Chondrocyte (in vitro differentiated cells): Measurements from ENCODE around the gene TM9SF2. TPM values are rescaled to one million over a fixed set of nuclear protein-coding genes. Genes with fewer than 3 reads are reported as not detected.
"Not testable (repeated sequence)": the region's sequence is repeated elsewhere in the genome, so short reads cannot be mapped to it uniquely, and the experiment has no call there.

ENCODE experiments used
- DNase-seq: peaks from one replicate; pipeline ENCODE4 v3.0.0; 2021; ENCODE audit warnings: mixed read lengths, low spot score
- H3K27ac Mint-ChIP-seq: one replicate; pipeline ENCODE4 v1.8.0; 2021; ENCODE audit warnings: mild to moderate bottlenecking, moderate library complexity, mixed read lengths; ENCODE audit not compliant: unreplicated experiment
- H3K27me3 Mint-ChIP-seq: 2 replicates; pipeline ENCODE4 v1.8.0; 2021; ENCODE audit warnings: low read depth, mixed read lengths
- H3K36me3 Mint-ChIP-seq: 2 replicates; pipeline ENCODE4 v1.8.0; 2021; ENCODE audit warnings: low read depth, mixed read lengths
- H3K4me1 Mint-ChIP-seq: 2 replicates; pipeline ENCODE4 v1.8.0; 2021; ENCODE audit warnings: low read depth, mild to moderate bottlenecking, mixed read lengths
- H3K4me3 Mint-ChIP-seq: one replicate; pipeline ENCODE4 v1.8.0; 2021; ENCODE audit warnings: mild to moderate bottlenecking, moderate library complexity, mixed read lengths; ENCODE audit not compliant: unreplicated experiment
- H3K9me3 Mint-ChIP-seq: 2 replicates; pipeline ENCODE4 v1.8.0; 2021; ENCODE audit warnings: low read depth, mixed read lengths
- total RNA-seq: library from RNA; stranded (reverse); gene quantifications from 3 replicates; pipeline ENCODE4 v1.2.1, GENCODE V29; 2021
- TF ChIP-seq, protein P1 (sequence below): fragments of 200-600 bp; sonication (generic); IDR thresholded peaks from 2 replicates; pipeline ENCODE4 v1.5.0; 2021; ENCODE audit warnings: antibody characterized with exemption, mild to moderate bottlenecking, moderate library complexity

The TM9SF2 gene
- total RNA-seq, 1 donor from 2014 or later: 125 TPM

GRCh38 chr13:99481366-99481765 lies 19.9 kb upstream of the TM9SF2 start:
- Mint-ChIP-seq H3K9me3 (peaks cover 3% of the 10 kb centered on the region), H3K4me3 (no peak overlapping the region), H3K4me1 (peaks cover 8% of the 10 kb centered on the region), H3K27ac (no peak overlapping the region), H3K36me3 (no peaks in the 10 kb centered on the region), H3K27me3 (peaks cover 7% of the 10 kb centered on the region)
- no peak for DNase-seq
- TF ChIP-seq, protein P1, sequence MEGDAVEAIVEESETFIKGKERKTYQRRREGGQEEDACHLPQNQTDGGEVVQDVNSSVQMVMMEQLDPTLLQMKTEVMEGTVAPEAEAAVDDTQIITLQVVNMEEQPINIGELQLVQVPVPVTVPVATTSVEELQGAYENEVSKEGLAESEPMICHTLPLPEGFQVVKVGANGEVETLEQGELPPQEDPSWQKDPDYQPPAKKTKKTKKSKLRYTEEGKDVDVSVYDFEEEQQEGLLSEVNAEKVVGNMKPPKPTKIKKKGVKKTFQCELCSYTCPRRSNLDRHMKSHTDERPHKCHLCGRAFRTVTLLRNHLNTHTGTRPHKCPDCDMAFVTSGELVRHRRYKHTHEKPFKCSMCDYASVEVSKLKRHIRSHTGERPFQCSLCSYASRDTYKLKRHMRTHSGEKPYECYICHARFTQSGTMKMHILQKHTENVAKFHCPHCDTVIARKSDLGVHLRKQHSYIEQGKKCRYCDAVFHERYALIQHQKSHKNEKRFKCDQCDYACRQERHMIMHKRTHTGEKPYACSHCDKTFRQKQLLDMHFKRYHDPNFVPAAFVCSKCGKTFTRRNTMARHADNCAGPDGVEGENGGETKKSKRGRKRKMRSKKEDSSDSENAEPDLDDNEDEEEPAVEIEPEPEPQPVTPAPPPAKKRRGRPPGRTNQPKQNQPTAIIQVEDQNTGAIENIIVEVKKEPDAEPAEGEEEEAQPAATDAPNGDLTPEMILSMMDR: no peak

GRCh38 chr13:99484473-99484872 lies 16.8 kb upstream of the TM9SF2 start:
- peaks cover 7% of the 10 kb centered on the region for H3K9me3 Mint-ChIP-seq
- peaks cover 7% of the 10 kb centered on the region for H3K27me3 Mint-ChIP-seq
- TF ChIP-seq, protein P1: no peak
- H3K4me1 Mint-ChIP-seq: peaks cover 8% of the 10 kb centered on the region
- no peak overlapping the region for H3K4me3 Mint-ChIP-seq
- H3K36me3 Mint-ChIP-seq: peaks cover 3% of the 10 kb centered on the region
- no peak overlapping the region for H3K27ac Mint-ChIP-seq
- DNase-seq: no peak

GRCh38 chr13:99486996-99487395 lies 14.3 kb upstream of the TM9SF2 start:
- no peak overlapping the region for H3K27ac Mint-ChIP-seq
- peaks cover 3% of the 10 kb centered on the region for H3K36me3 Mint-ChIP-seq
- no peak for DNase-seq
- TF ChIP-seq, protein P1: no peak
- H3K4me1 Mint-ChIP-seq: no peaks in the 10 kb centered on the region
- H3K27me3 Mint-ChIP-seq: peaks cover 7% of the 10 kb centered on the region
- peaks cover 7% of the 10 kb centered on the region for H3K9me3 Mint-ChIP-seq
- H3K4me3 Mint-ChIP-seq: no peak overlapping the region

GRCh38 chr13:99489028-99489427 lies 12.2 kb upstream of the TM9SF2 start:
- Mint-ChIP-seq H3K4me3 (no peak overlapping the region), H3K27me3 (peaks cover 4% of the 10 kb centered on the region), H3K27ac (no peak overlapping the region), H3K36me3 (peaks cover 3% of the 10 kb centered on the region), H3K4me1 (no peaks in the 10 kb centered on the region), H3K9me3 (peaks cover 7% of the 10 kb centered on the region)
- DNase-seq: no peak
- TF ChIP-seq, protein P1: no peak

DNA sequence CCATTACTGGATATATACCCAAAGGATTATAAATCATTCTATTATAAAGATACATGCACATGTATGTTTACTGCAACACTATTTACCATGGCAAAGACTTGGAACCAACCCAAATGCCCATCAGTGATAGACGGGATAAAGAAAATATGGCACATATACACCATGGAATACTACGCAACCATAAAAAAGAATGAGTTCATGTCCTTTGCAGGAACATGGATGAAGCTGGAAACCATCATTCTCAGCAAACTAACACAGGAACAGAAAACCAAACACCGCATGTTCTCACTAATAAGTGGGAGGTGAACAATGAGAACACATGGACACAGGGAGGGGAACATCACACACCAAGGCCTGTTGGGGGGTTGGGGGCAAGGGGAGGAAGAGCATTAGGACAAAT lies 9.5 kb upstream of the TM9SF2 start:
- H3K4me1 Mint-ChIP-seq, H3K4me3 Mint-ChIP-seq, H3K36me3 Mint-ChIP-seq, H3K9me3 Mint-ChIP-seq, H3K27me3 Mint-ChIP-seq, H3K27ac Mint-ChIP-seq, DNase-seq: not testable (repeated sequence)

DNA sequence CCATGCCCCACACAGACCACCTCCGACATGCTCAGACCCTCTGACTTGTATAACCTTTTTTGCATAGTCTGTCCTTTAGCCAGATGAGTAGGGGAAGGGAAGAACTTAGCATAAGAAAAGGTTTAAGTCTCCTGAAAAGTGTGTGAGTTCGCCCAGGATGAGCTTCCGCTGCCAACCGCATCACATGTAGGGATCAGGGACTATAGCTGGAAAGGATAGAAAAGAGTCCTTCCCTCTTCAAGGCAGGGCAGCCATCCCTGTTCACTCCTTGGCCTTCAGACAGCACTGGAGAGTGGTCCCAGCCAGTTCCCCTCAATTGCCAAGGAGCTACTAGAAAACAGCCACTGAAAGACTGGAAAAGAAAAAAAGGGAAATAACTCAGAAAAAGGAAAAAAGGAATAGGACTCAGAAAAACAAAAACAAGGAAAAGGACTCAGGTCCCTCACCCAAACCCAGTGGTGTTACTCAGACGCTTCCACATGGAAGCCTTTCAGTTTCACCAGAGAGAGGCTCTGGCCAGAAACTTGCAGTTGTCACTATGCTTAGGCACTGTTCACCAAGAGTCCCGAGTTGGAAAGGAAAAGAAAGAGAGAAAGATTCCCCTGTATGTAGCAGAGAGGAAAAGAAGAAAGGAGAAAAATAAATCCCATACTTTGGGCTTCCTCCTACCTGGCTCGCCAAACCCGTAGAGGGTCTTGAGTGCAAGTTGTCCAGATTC lies 5.6 kb upstream of the TM9SF2 start:
- DNase-seq: no peak
- H3K4me1 Mint-ChIP-seq: peaks cover 23% of the 10 kb centered on the region
- peaks cover 5% of the 10 kb centered on the region for H3K9me3 Mint-ChIP-seq
- no peak overlapping the region for H3K4me3 Mint-ChIP-seq
- H3K27me3 Mint-ChIP-seq: no peaks in the 10 kb centered on the region
- TF ChIP-seq, protein P1: no peak
- no peak overlapping the region for H3K27ac Mint-ChIP-seq
- no peaks in the 10 kb centered on the region for H3K36me3 Mint-ChIP-seq
